ENCODE results near the gene OR52A5.

OR52A5 gene

DNA sequence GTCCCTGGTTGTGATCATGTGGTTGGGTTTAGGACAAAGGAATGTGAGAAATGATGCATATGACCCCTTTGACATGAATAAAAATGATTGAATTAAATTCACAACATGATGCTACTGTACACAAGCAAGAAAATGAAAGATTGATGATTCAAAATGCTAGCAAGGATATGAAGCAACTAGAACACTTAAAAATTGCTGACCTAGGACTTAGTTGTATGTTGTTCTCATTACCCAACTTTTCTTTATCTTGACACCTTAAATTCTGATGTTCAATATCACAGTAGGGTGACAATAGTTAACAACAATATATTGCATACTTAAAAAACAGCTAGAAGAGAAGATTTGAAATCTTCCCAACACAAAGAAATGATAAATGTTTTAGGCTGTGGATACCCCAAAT lies 20.6 kb downstream of the OR52A5 start:
- DNase-seq (ENCODE audit: low spot score), result no peak

DNA sequence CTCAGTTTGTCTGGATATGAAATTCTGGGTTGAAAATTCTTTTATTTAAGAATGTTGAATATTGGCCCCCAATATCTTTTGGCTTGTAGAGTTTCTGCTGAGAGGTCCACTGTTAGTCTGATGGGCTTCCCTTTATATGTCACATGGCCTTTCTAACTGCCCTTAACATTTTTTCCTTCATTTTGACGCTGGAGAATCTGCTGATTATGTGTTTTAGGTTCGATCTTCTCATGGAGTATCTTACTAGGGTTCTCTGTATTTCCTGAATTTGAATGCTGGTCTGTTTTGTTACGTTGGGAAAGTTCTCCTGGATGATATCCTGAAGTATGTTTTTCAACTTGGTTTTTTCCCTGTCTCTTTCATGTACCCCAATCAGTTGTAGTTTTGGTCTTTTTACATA lies 22.8 kb downstream of the OR52A5 start:
- no peak for FAIRE-seq

More for the DNA sequence above, 20.6 kb downstream of the OR52A5 start:
- no peak for FAIRE-seq

DNA sequence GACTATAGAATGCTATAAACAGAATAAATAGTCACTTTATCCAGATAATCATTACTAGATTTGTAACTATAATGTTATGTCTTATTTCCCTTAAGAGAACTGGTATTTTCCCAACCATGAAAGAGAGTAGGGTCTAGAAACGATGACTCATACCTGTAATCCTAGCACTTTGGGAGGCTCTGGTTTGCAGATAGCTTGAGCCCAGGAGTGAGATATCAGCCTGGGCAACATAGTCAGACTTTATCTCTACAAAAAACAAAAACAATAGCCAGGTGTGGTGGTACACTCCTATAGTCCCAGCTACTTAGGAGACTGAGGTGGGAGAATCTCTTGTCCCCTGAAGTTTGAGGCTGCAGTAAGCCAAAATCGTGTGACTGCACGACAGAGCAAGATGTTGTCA lies 30.9 kb downstream of the OR52A5 start:
- no peak for FAIRE-seq
- DNase-seq (ENCODE audit: low spot score), result no peak

More for the DNA sequence above, 22.8 kb downstream of the OR52A5 start:
- DNase-seq (ENCODE audit: low spot score), result no peak

DNA sequence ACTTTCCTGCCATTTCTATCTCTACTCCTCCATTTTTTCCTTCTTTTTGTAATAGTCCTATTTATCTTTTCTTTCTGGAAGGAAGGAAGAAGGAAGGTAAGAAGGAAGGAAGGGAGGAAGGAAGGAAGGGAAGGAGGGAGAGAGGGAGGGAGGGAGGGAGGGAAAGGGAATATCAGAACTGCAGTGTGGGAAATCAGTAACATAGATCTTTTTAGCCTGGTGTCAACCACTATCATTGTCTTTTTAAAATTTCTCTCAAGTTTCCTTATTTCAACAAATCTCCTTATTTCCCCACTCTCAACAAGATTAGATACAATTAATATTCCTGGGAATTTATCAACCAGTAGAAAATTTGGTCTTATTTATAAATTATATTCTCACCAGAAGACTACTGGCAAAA lies 35.1 kb downstream of the OR52A5 start:
- DNase-seq (ENCODE audit: low spot score) (no peak), FAIRE-seq (no peak)

GRCh38 chr11:5102246-5102645 lies 35.9 kb downstream of the OR52A5 start:
- FAIRE-seq (no peak), DNase-seq (ENCODE audit: low spot score) (no peak)

DNA sequence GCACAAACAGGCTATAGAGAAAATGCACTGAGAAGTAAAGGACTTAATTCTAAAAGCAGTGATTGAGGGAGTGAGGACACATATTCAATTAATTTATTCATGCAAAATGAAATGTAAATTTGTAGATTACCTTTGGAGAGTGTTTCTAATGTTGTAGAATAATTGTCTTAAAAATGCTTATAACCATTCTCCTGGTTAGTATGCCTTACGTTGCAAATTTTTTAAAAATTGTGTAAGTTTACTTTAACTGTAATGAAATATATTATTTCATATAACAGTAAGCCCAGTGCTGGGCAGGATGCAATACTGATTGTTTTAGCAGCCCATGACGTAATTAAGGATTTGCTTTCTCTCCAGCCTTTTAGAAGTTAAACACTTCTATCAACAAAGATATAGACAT lies 42.1 kb downstream of the OR52A5 start:
- FAIRE-seq, result no peak

DNA sequence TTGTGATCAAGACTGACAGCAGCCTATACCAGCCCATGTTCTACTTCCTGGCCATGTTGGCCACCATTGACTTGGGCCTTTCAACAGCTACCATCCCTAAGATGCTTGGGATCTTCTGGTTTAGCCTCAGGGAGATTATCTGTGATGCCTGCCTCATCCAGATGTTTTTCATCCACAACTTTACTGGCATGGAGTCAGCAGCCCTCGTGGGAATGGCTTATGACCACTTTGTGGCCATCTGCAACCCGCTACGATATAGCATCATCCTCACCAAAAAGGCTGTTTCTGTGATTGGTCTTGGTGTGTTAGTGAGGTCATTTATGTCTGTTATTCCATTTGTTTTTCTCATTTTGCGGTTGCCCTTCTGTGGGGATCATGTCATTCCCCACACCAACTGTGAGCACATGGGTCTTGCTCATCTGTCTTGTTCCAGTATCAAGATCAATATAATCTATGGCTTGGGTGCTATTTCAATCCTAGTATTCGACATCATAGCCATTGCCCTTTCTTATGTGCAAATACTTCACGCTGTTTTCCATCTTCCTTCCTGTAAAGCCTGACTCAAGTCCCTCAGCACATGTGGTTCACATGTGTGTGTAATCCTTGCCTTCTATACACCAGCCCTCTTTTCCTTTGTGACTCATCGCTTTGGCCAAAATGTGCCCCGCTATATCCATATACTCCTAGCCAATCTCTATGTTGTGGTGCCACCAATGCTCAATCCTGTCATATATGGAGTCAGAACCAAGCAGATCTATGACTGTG lies 45.2 kb downstream of the OR52A5 start:
- DNase-seq (ENCODE audit: low spot score) (no peak), FAIRE-seq (no peak)

More for the DNA sequence above, 42.1 kb downstream of the OR52A5 start:
- DNase-seq (ENCODE audit: low spot score), result no peak

- FAIRE-seq, result no peak
These were observed 47.5 kb downstream of the OR52A5 start for GRCh38 chr11:5090668-5091067.

DNA sequence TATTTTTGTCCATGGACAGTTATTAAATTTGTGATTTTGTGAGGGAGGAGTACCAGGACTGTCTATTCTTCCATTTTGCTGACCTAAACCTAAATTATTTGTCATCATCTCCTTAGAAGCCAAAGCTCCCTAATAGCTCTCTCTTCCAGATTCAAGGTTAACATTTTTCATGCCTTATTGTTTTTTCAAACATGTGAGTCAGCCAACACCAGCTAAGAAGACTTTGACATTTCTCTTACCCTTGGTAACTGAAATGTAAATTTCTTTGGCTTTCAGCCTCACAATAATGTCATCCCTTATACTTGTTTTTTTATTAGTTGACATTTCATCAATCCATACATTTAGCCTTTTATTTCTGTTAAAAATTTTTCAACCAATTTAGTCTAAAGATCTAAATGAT lies 49.6 kb downstream of the OR52A5 start:
- no peak for FAIRE-seq
- DNase-seq (ENCODE audit: low spot score), result no peak

More at GRCh38 chr11:5090668-5091067, 47.5 kb downstream of the OR52A5 start:
- no peak for DNase-seq (ENCODE audit: low spot score)

DNA sequence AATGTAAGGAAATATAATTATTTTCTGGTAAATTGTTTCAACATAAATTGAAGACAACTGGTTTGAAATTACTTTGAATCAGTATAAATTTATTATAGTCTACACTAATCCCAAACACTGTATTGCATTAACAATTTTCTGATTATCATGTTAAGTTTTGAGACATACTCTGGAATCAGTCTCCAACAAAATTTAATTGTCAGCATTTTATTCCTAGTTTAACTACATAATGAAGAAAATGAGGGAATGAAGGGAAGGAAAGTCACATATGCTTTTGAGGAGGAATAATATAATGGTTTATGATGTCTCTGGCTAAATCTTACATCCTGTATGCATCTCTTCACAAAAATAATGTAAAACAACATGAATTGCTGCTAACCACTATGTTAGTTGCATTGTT lies 54.6 kb downstream of the OR52A5 start:
- DNase-seq (ENCODE audit: low spot score) (no peak), FAIRE-seq (no peak)

DNA sequence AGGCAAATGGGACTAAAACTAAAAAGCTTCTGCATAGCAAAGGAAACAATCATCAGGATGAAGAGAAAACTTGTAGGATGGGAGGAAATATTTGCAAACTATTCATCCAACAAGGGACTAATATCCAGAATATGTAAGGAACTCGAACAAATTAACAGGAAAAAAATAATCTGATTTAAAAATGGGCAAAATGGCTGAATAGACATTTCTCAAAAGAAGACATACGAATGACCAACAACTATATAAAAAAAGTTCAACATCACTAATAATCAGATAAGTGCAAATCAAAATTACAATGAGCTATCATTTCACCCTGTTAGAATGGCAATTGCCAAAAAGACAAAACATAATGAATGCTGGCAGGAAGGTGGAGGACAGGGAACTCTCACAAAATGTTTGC lies 56.8 kb downstream of the OR52A5 start:
- no peak for FAIRE-seq
- DNase-seq (ENCODE audit: low spot score), result no peak

Data from urothelium cell line (cell line).